H1 (cell line): ENCODE measurements around the gene CTNNA3.

Experiments
- CBX5 ChIP-seq: fragments of 300-800, 300-1000 bp; sonication (generic); IDR thresholded peaks from 2 replicates; pipeline ENCODE4 v1.7.1; 2016; ENCODE audit warnings: antibody characterized with exemption, low read length, low read depth
- CHD2 ChIP-seq: IDR thresholded peaks from 2 replicates; pipeline ENCODE4 v1.6.1; 2012; ENCODE audit warnings: low read length, improper control_type of control experiment
- EGR1 ChIP-seq: IDR thresholded peaks from 2 replicates; pipeline ENCODE4 v1.6.1; 2011; ENCODE audit warnings: low read depth, low read length, borderline replicate concordance
- NANOG ChIP-seq: IDR thresholded peaks from 2 replicates; pipeline ENCODE4 v1.6.1; 2011; ENCODE audit warnings: low read length, low read depth, mild to moderate bottlenecking, inconsistent platforms; ENCODE audit not compliant: insufficient read depth, poor library complexity, severe bottlenecking
- POLR2AphosphoS5 ChIP-seq: IDR thresholded peaks from 2 replicates; pipeline ENCODE4 v1.6.1; 2011; ENCODE audit warnings: low read depth, low read length
- SP1 ChIP-seq: IDR thresholded peaks from 2 replicates; pipeline ENCODE4 v1.6.1; 2011; ENCODE audit warnings: low read depth, low read length
- SP2 ChIP-seq: IDR thresholded peaks from 2 replicates; pipeline ENCODE4 v1.6.1; 2012; ENCODE audit warnings: mild to moderate bottlenecking, low read length, inconsistent platforms
- SUZ12 ChIP-seq: fragments of 200-600 bp; sonication (generic); IDR thresholded peaks from 2 replicates; pipeline ENCODE4 v1.6.1; 2012; ENCODE audit warnings: mild to moderate bottlenecking, inconsistent platforms, low read length, moderate library complexity, mixed read lengths
- TCF12 ChIP-seq: IDR thresholded peaks from 2 replicates; pipeline ENCODE4 v1.6.1; 2011; ENCODE audit warnings: low read depth, mild to moderate bottlenecking, low read length
- ZNF274 ChIP-seq: IDR thresholded peaks from 2 replicates; pipeline ENCODE4 v1.7.0; 2012; ENCODE audit warnings: low read length, borderline replicate concordance; ENCODE audit errors: extremely low read depth
- TF ChIP-seq, protein P1 (sequence below), 3 experiments: IDR thresholded peaks; 1 replicate in 2 of 3; 2 replicates in 1 of 3; pipeline versions ENCODE4 v1.5.1 to v1.6.1; 2011; ENCODE audit warnings: low read length in 3 of 3, mild to moderate bottlenecking in 3 of 3, inconsistent platforms in 2 of 3, low read depth in 1 of 3, moderate library complexity in 1 of 3; ENCODE audit not compliant: insufficient read depth in 1 of 3; ENCODE audit errors: control extremely low read depth in 1 of 3
- TF ChIP-seq, protein P2 (sequence below): IDR thresholded peaks from 2 replicates; pipeline ENCODE4 v1.6.1; 2012; ENCODE audit warnings: inconsistent platforms
- TF ChIP-seq, protein P3 (sequence below): IDR thresholded peaks from 2 replicates; pipeline ENCODE4 v1.6.1; 2012; ENCODE audit warnings: inconsistent platforms

DNA sequence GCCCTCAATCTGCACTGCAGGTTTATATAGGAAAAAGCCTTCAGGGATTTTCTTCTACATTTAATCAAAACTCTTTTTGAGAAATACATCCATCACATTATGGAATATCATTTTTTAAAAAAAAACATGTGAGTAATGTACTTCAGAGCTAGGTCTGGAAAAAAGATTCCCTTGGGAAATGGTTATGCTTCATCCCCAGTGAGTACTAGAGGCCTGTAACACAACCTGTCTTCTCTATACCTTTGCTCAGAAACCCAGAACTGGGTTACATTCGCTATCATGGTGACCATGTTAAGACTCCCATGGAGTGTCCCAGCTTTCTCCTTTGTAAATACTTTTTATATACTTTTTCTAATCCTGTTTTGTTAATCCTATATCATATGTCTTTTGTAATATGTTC, 583.2 kb downstream of the CTNNA3 start:
- no peak for TF ChIP-seq POLR2AphosphoS5
- TF ChIP-seq, protein P1, sequence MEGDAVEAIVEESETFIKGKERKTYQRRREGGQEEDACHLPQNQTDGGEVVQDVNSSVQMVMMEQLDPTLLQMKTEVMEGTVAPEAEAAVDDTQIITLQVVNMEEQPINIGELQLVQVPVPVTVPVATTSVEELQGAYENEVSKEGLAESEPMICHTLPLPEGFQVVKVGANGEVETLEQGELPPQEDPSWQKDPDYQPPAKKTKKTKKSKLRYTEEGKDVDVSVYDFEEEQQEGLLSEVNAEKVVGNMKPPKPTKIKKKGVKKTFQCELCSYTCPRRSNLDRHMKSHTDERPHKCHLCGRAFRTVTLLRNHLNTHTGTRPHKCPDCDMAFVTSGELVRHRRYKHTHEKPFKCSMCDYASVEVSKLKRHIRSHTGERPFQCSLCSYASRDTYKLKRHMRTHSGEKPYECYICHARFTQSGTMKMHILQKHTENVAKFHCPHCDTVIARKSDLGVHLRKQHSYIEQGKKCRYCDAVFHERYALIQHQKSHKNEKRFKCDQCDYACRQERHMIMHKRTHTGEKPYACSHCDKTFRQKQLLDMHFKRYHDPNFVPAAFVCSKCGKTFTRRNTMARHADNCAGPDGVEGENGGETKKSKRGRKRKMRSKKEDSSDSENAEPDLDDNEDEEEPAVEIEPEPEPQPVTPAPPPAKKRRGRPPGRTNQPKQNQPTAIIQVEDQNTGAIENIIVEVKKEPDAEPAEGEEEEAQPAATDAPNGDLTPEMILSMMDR (IDR thresholded peaks at IDR 0.05; ENCODE audit: control extremely low read depth in 1 of 3, insufficient read depth in 1 of 3, low read depth in 1 of 3, low read length in 3 of 3) = no peak
- no peak for TF ChIP-seq EGR1
- no peak for TF ChIP-seq SUZ12
- no peak for TF ChIP-seq CBX5
- TF ChIP-seq SP2 = no peak
- TF ChIP-seq SP1 = no peak
- TF ChIP-seq, protein P2, sequence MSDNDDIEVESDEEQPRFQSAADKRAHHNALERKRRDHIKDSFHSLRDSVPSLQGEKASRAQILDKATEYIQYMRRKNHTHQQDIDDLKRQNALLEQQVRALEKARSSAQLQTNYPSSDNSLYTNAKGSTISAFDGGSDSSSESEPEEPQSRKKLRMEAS = no peak
- no peak for TF ChIP-seq TCF12
- no peak for TF ChIP-seq CHD2
- TF ChIP-seq, protein P3, sequence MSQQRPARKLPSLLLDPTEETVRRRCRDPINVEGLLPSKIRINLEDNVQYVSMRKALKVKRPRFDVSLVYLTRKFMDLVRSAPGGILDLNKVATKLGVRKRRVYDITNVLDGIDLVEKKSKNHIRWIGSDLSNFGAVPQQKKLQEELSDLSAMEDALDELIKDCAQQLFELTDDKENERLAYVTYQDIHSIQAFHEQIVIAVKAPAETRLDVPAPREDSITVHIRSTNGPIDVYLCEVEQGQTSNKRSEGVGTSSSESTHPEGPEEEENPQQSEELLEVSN = no peak
- no peak for TF ChIP-seq ZNF274
- no peak for TF ChIP-seq NANOG
